ENCODE data around the gene DLGAP1.

Gene DLGAP1

GRCh38 chr18:3447068-3447894 lies 1007.8 kb downstream of the DLGAP1 start:
- no peak for DNase-seq (ENCODE audit: low spot score)

Data from iPS-NIHi11 (cell line).